ENCODE data around the gene IQSEC2.

IQSEC2 gene

DNA sequence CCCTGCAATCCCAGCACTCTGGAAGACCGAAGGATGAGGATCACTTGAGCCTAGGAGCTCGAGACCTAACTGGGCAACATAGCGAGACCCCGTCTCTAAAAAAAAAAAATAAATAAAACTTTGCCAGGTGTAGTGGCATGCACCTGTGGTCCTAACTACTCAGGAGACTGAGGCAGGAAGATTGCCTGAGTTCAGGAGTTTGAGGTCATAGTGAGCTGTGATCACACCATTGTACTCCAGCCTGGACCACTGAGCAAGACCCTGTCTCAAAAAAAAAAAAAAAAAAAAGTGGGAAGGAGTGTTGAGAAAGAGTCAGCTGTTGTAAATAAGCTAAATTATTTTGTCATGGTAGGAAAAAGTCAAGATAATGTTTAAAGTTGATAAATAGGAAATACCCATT, 27.5 kb upstream of the IQSEC2 start:
- Histone ChIP-seq H2BK120ac (ENCODE audit: low read depth, low read length) (no peak overlapping the region), H4K8ac (ENCODE audit: low read depth, low read length) (no peak overlapping the region), H3K4me3 (ENCODE audit: low read length) (no peak overlapping the region), H3K9ac (ENCODE audit: low read length) (no peak overlapping the region), H3K79me1 (ENCODE audit: low read length) (no peaks in the 10 kb centered on the region), H3K36me3 (ENCODE audit: control insufficient read depth, insufficient read depth, low read length) (no peaks in the 10 kb centered on the region), H2BK15ac (replicated peaks; ENCODE audit: low read depth) (no peak overlapping the region), H3K27me3 (ENCODE audit: insufficient read depth, low read length, poor library complexity) (no peaks in the 10 kb centered on the region), H3K27ac (ENCODE audit: low read depth, low read length) (no peak overlapping the region), H3K4me2 (ENCODE audit: low read length) (no peak overlapping the region), H4K5ac (ENCODE audit: low read length) (no peak overlapping the region), H2AK5ac (ENCODE audit: low read length) (no peak overlapping the region), H3K4ac (ENCODE audit: low read depth, low read length) (no peak overlapping the region), H3K18ac (ENCODE audit: low read length) (no peak overlapping the region), H3K23ac (ENCODE audit: low read length) (no peak overlapping the region), H2BK5ac (ENCODE audit: low read length) (no peak overlapping the region), H3K56ac (ENCODE audit: low read length) (no peak overlapping the region), H3K4me1 (ENCODE audit: control insufficient read depth, low read depth, low read length) (no peaks in the 10 kb centered on the region), H3K79me2 (ENCODE audit: control insufficient read depth, insufficient read depth, low read length) (peaks cover 14% of the 10 kb centered on the region)
- no peak for DNase-seq
- WGBS (ENCODE audit: extremely low coverage, insufficient coverage, low lambda C conversion rate) = no CpG with 5 or more reads among the region's 4 CpGs

DNA sequence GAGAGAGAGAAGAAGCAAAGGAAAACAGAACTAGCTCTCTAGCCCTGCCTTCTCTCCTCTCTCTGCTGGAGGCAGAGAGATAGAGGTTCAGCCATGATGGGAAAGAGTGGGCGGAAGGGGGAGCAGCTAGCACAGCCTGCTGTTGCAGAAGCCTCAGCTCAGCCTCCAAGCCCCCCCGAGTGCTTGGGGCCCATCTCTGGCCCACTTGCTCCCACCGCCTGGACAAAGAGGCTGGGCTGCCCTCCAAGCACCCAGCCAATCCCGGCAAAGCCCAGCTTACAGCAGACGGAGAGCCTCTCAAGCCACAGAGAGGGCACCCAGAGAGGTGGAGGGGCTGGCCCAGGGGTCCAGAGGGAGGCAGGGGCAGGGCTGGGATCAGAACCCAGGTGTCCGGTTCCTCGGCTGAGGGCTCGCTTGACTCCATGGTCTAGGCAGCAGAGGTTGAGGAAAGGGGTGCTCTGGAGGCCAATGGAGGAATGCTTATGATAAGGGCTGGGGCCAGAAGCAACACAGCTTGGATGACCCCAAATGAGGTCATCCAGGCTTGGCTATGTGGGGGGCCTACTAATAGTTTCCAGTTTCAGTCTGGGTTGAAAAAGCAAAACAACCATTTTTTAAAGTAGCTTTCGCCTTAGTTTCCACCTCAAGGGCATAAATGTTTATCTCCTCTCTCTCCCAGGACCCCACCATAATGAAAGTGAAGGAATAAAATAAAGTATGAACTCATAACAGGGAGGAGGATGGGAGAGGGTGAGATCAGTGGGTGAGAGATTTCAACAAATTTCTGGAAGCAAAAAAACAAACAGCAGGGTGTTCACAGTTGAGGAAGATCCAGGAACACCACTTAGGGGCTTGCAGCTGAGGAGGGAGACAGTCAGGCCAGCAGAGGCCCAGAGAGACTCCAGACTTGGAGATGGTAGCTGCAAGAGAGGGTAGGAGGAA, 24.9 kb upstream of the IQSEC2 start:
- Histone ChIP-seq H3K9ac (ENCODE audit: low read length) (no peak overlapping the region), H3K79me1 (ENCODE audit: low read length) (no peaks in the 10 kb centered on the region), H3K18ac (ENCODE audit: low read length) (no peak overlapping the region), H4K5ac (ENCODE audit: low read length) (no peak overlapping the region), H3K4me3 (ENCODE audit: low read length) (no peak overlapping the region), H3K56ac (ENCODE audit: low read length) (no peak overlapping the region), H3K27me3 (ENCODE audit: insufficient read depth, low read length, poor library complexity) (no peaks in the 10 kb centered on the region), H2BK5ac (ENCODE audit: low read length) (no peak overlapping the region), H3K4me2 (ENCODE audit: low read length) (no peak overlapping the region), H4K8ac (ENCODE audit: low read depth, low read length) (no peak overlapping the region), H3K23ac (ENCODE audit: low read length) (no peak overlapping the region), H2AK5ac (ENCODE audit: low read length) (no peak overlapping the region), H2BK15ac (replicated peaks; ENCODE audit: low read depth) (no peak overlapping the region), H3K79me2 (ENCODE audit: control insufficient read depth, insufficient read depth, low read length) (peaks cover 9% of the 10 kb centered on the region), H3K4ac (ENCODE audit: low read depth, low read length) (no peak overlapping the region), H3K4me1 (ENCODE audit: control insufficient read depth, low read depth, low read length) (no peaks in the 10 kb centered on the region), H3K27ac (ENCODE audit: low read depth, low read length) (no peak overlapping the region), H2BK120ac (ENCODE audit: low read depth, low read length) (no peak overlapping the region), H3K36me3 (ENCODE audit: control insufficient read depth, insufficient read depth, low read length) (no peaks in the 10 kb centered on the region)
- DNase-seq = no peak
- no CpG with 5 or more reads among the region's 9 CpGs for WGBS (ENCODE audit: extremely low coverage, insufficient coverage, low lambda C conversion rate)

DNA sequence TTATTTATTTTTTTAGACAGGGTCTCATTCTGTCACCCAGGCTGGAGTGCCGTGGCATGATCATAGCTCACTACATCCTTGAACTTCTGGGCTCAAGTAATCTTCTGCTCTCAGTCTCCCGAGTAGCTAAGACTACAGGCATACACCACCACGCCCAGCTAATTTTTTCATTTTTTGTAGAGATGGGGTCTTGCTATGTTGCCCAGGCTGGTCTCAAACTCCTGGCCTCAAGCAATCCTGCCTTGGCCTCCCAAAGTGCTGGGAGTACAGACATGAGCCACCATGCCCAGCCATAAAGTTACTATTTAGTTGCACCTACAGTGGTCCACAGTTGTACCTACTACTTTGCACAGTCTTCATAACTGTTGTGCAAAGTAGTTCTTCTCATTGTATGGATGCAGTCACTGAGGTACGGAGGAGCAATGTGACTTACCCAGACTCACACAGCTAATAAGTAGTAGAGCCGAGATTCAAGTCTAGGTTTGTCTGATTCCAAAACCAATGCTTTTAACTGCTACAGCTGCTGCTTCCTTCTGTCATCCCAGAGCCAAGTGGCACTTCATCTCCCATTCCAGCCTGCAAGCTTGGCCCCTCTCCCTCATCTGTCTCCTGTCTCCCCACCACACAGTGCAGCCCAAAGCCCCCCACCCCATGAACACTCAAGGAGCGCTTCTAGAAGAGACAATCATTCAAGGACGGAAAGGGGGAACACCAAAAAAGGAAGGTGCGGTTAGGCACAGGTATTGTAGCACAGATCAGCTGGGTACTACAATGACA, 24.0 kb upstream of the IQSEC2 start:
- Histone ChIP-seq H3K79me1 (ENCODE audit: low read length) (no peaks in the 10 kb centered on the region), H3K4ac (ENCODE audit: low read depth, low read length) (no peak overlapping the region), H2BK5ac (ENCODE audit: low read length) (no peak overlapping the region), H3K18ac (ENCODE audit: low read length) (no peak overlapping the region), H3K4me2 (ENCODE audit: low read length) (no peak overlapping the region), H3K27me3 (ENCODE audit: insufficient read depth, low read length, poor library complexity) (no peaks in the 10 kb centered on the region), H3K4me1 (ENCODE audit: control insufficient read depth, low read depth, low read length) (no peaks in the 10 kb centered on the region), H3K9ac (ENCODE audit: low read length) (no peak overlapping the region), H2AK5ac (ENCODE audit: low read length) (no peak overlapping the region), H3K79me2 (ENCODE audit: control insufficient read depth, insufficient read depth, low read length) (peaks cover 5% of the 10 kb centered on the region), H4K8ac (ENCODE audit: low read depth, low read length) (no peak overlapping the region), H3K23ac (ENCODE audit: low read length) (no peak overlapping the region), H4K5ac (ENCODE audit: low read length) (no peak overlapping the region), H2BK120ac (ENCODE audit: low read depth, low read length) (no peak overlapping the region), H3K56ac (ENCODE audit: low read length) (no peak overlapping the region), H2BK15ac (replicated peaks; ENCODE audit: low read depth) (no peak overlapping the region), H3K27ac (ENCODE audit: low read depth, low read length) (no peak overlapping the region), H3K4me3 (ENCODE audit: low read length) (no peak overlapping the region), H3K36me3 (ENCODE audit: control insufficient read depth, insufficient read depth, low read length) (no peaks in the 10 kb centered on the region)
- WGBS (ENCODE audit: extremely low coverage, insufficient coverage, low lambda C conversion rate) = no CpG with 5 or more reads among the region's 8 CpGs
- DNase-seq = no peak

DNA sequence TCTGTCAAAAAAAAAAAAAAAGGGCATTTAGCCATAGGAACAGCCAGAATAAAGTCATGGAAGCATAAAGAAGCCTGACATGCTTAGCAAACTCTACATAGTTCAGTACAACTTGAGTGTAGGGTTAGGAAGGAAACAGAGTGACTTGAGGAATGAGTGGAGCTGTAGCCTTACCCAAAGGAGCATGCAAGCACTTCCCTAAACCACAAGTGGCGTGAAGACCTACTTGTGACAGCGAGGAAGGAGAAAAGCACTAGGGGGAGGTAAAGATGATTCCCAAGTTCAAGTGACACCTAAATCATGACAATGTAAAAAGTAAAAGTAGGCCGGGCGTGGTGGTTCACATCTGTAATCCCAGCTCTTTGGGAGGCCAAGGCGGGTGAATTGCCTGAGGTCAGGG, 21.8 kb upstream of the IQSEC2 start:
- no peak overlapping the region for H3K23ac ChIP-seq (ENCODE audit: low read length)
- H3K27me3 ChIP-seq (ENCODE audit: insufficient read depth, low read length, poor library complexity) = no peaks in the 10 kb centered on the region
- no peak overlapping the region for H4K5ac ChIP-seq (ENCODE audit: low read length)
- H2BK5ac ChIP-seq (ENCODE audit: low read length) = no peak overlapping the region
- H3K4me1 ChIP-seq (ENCODE audit: control insufficient read depth, low read depth, low read length) = no peaks in the 10 kb centered on the region
- H3K27ac ChIP-seq (ENCODE audit: low read depth, low read length) = no peak overlapping the region
- DNase-seq = no peak
- no peaks in the 10 kb centered on the region for H3K79me2 ChIP-seq (ENCODE audit: control insufficient read depth, insufficient read depth, low read length)
- no CpG with 5 or more reads among the region's 5 CpGs for WGBS (ENCODE audit: extremely low coverage, insufficient coverage, low lambda C conversion rate)
- no peak overlapping the region for H3K56ac ChIP-seq (ENCODE audit: low read length)
- H4K8ac ChIP-seq (ENCODE audit: low read depth, low read length) = no peak overlapping the region
- no peak overlapping the region for H3K18ac ChIP-seq (ENCODE audit: low read length)
- no peaks in the 10 kb centered on the region for H3K79me1 ChIP-seq (ENCODE audit: low read length)
- H3K36me3 ChIP-seq (ENCODE audit: control insufficient read depth, insufficient read depth, low read length) = no peaks in the 10 kb centered on the region
- H2BK15ac ChIP-seq (replicated peaks; ENCODE audit: low read depth) = no peak overlapping the region
- no peak overlapping the region for H2BK120ac ChIP-seq (ENCODE audit: low read depth, low read length)
- no peak overlapping the region for H3K9ac ChIP-seq (ENCODE audit: low read length)
- no peak overlapping the region for H2AK5ac ChIP-seq (ENCODE audit: low read length)
- H3K4me3 ChIP-seq (ENCODE audit: low read length) = no peak overlapping the region
- H3K4ac ChIP-seq (ENCODE audit: low read depth, low read length) = no peak overlapping the region
- H3K4me2 ChIP-seq (ENCODE audit: low read length) = no peak overlapping the region

DNA sequence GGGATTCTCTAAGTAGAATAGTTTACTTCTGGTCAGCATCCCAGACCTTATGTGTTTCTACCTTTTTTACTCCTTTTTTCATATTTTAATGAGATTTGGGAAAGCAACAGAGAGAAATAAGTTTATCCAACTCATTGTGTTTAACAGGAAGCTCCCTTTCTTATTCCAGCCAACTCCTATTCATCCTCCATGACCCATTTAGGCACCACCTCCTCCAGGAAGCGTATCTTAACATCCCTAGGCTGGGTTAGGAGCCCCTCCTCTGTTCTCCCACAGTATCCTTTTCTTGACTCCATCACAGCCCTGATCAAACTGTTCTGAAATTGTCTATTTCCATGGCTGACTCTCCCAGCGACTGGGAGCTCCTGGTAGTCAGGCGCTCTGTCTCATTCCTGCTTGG, 18.8 kb upstream of the IQSEC2 start:
- Histone ChIP-seq H3K4me1 (ENCODE audit: control insufficient read depth, low read depth, low read length) (no peaks in the 10 kb centered on the region), H2BK15ac (replicated peaks; ENCODE audit: low read depth) (no peak overlapping the region), H3K79me1 (ENCODE audit: low read length) (no peaks in the 10 kb centered on the region), H3K27ac (ENCODE audit: low read depth, low read length) (no peak overlapping the region), H4K5ac (ENCODE audit: low read length) (no peak overlapping the region), H3K4me3 (ENCODE audit: low read length) (no peak overlapping the region), H2AK5ac (ENCODE audit: low read length) (no peak overlapping the region), H3K56ac (ENCODE audit: low read length) (no peak overlapping the region), H3K79me2 (ENCODE audit: control insufficient read depth, insufficient read depth, low read length) (no peaks in the 10 kb centered on the region), H2BK120ac (ENCODE audit: low read depth, low read length) (no peak overlapping the region), H3K4ac (ENCODE audit: low read depth, low read length) (no peak overlapping the region), H3K18ac (ENCODE audit: low read length) (no peak overlapping the region), H3K36me3 (ENCODE audit: control insufficient read depth, insufficient read depth, low read length) (no peaks in the 10 kb centered on the region), H3K9ac (ENCODE audit: low read length) (no peak overlapping the region), H3K27me3 (ENCODE audit: insufficient read depth, low read length, poor library complexity) (no peaks in the 10 kb centered on the region), H3K4me2 (ENCODE audit: low read length) (no peak overlapping the region), H2BK5ac (ENCODE audit: low read length) (no peak overlapping the region), H4K8ac (ENCODE audit: low read depth, low read length) (no peak overlapping the region), H3K23ac (ENCODE audit: low read length) (no peak overlapping the region)
- no peak for DNase-seq
- WGBS (ENCODE audit: extremely low coverage, insufficient coverage, low lambda C conversion rate) = no CpG with 5 or more reads among the region's 3 CpGs
